K562 (cell line): ENCODE measurements around the gene RCOR1.

ENCODE experiments used
- CTCF ChIP-seq, 3 experiments: IDR thresholded peaks in 2 of 3; conservative IDR thresholded peaks in 1 of 3; 2 replicates each; pipeline ENCODE4 v1.5.1; 2011 to 2012; ENCODE audit warnings: low read length in 3 of 3, mild to moderate bottlenecking in 3 of 3, control low read depth in 2 of 3, improper control_type of control experiment in 1 of 3, inconsistent platforms in 1 of 3, low read depth in 1 of 3, mixed read lengths in 1 of 3, moderate library complexity in 1 of 3; ENCODE audit not compliant: insufficient read depth in 2 of 3
- FOXM1 ChIP-seq, 2 experiments: fragments of 450-650 bp in 1 of 2; sonication (generic) in 1 of 2; formaldehyde crosslinking in 1 of 2; IDR thresholded peaks; 2 replicates each; pipeline versions ENCODE4 v1.6.1 to v1.9.0; 2017 to 2022; ENCODE audit warnings: low read depth in 2 of 2, mild to moderate bottlenecking in 2 of 2, missing genetic modification reagents in 1 of 2, moderate library complexity in 1 of 2
- JUNB ChIP-seq: fragments of 450-650 bp; formaldehyde crosslinking; conservative IDR thresholded peaks from 2 replicates; pipeline ENCODE4 v1.4.0; 2020; ENCODE audit warnings: mild to moderate bottlenecking
- REST ChIP-seq, 2 experiments: fragments of 450-650 bp; formaldehyde crosslinking in 1 of 2; IDR thresholded peaks; 2 replicates each; pipeline versions ENCODE4 v1.4.0 to v1.6.1; 2014 to 2020; ENCODE audit warnings: mild to moderate bottlenecking in 2 of 2, borderline replicate concordance in 1 of 2, low read depth in 1 of 2
- SP2 ChIP-seq: IDR thresholded peaks from 2 replicates; pipeline ENCODE4 v1.6.1; 2011; ENCODE audit warnings: mild to moderate bottlenecking, low read depth, low read length, moderate library complexity; ENCODE audit not compliant: poor library complexity, severe bottlenecking; ENCODE audit errors: extremely low read depth
- TAF1 ChIP-seq: IDR thresholded peaks from 2 replicates; pipeline ENCODE4 v1.6.1; 2011; ENCODE audit warnings: mild to moderate bottlenecking, low read length, moderate library complexity; ENCODE audit not compliant: insufficient read depth, control insufficient read depth, severe bottlenecking; ENCODE audit errors: extremely low read depth
- ZBTB1 ChIP-seq: sonication (generic); formaldehyde crosslinking; IDR thresholded peaks from 2 replicates; pipeline ENCODE4 v1.8.1; 2023; ENCODE audit warnings: missing genetic modification reagents, low read depth, mild to moderate bottlenecking, borderline replicate concordance
- ZBTB49 ChIP-seq: sonication (generic); formaldehyde crosslinking; IDR thresholded peaks from 2 replicates; pipeline ENCODE4 v1.8.0; 2022; ENCODE audit warnings: missing genetic modification reagents, mild to moderate bottlenecking, borderline replicate concordance
- ZNF146 ChIP-seq: IDR thresholded peaks from one replicate; pipeline ENCODE4 v1.6.1; 2018; ENCODE audit warnings: missing compliant biosample characterization; ENCODE audit not compliant: unreplicated experiment

GRCh38 chr14:102777711-102778337, 185.4 kb downstream of the RCOR1 start:
- TF ChIP-seq FOXM1 (IDR thresholded peaks at IDR 0.05; ENCODE audit: low read depth): no peak
- TF ChIP-seq FOXM1 (CRISPR knock-in tag; IDR thresholded peaks at IDR 0.05; ENCODE audit: low read depth): no peak
- TF ChIP-seq REST (IDR thresholded peaks at IDR 0.05; ENCODE audit: borderline replicate concordance): no peak
- TF ChIP-seq REST (CRISPR knock-in tag; IDR thresholded peaks at IDR 0.05; ENCODE audit: low read depth): no peak
- no peak for TF ChIP-seq SP2
- TF ChIP-seq TAF1: no peak
- TF ChIP-seq JUNB (CRISPR knock-in tag): no peak
- TF ChIP-seq ZBTB49: no peak
- TF ChIP-seq CTCF (IDR thresholded peaks at IDR 0.05 in 2 of 3, conservative IDR thresholded peaks at IDR 0.05 in 1 of 3; ENCODE audit: insufficient read depth in 2 of 3, low read depth in 1 of 3, low read length in 3 of 3): no peak
- no peak for TF ChIP-seq ZNF146 (CRISPR knock-in tag)
- TF ChIP-seq ZBTB1 (CRISPR knock-in tag): no peak
